H1 (cell line): ENCODE results near the gene STPG1. TPM values are rescaled to one million over a fixed set of nuclear protein-coding genes. Genes with fewer than 3 reads are reported as not detected.

ENCODE experiments used
- CTCF ChIA-PET: fragments of 300-600 bp; sonication (Branson Sonifier 250); formaldehyde crosslinking; loops from one replicate; lab custom pipeline; 2021; ENCODE audit not compliant: partially characterized antibody; lab: Charles Lee
- POLR2A ChIA-PET: fragments of 300-600 bp; sonication (Branson Sonifier 250); formaldehyde crosslinking; loops from one replicate; lab custom pipeline; 2021; ENCODE audit warnings: inconsistent platforms; ENCODE audit not compliant: partially characterized antibody; lab: Charles Lee
- DNase-seq, 2 experiments: peaks; one replicate each; pipeline versions ENCODE4 v3.0.0 to v3.0.0-alpha.2; 2010 to 2022; ENCODE audit warnings: low spot score in 2 of 2, low read depth in 1 of 2, mixed read lengths in 1 of 2
- FAIRE-seq: peaks from 2 replicates; lab custom pipeline; 2011; peaks lifted over from hg19 to GRCh38; lab: Jason Lieb, UNC
- H2AFZ ChIP-seq: 2 replicates; pipeline ENCODE4 v1.8.1; 2012; ENCODE audit warnings: low read length, inconsistent platforms
- H2AK5ac ChIP-seq: 2 replicates; pipeline ENCODE4 v1.6.1; 2013; ENCODE audit warnings: low read depth, low read length
- H2BK120ac ChIP-seq: replicated peaks from 2 replicates; pipeline ENCODE3; 2013; ENCODE audit warnings: low read depth, low read length, inconsistent platforms
- H2BK12ac ChIP-seq: 2 replicates; pipeline ENCODE4 v1.6.1; 2013; ENCODE audit warnings: low read depth, low read length
- H2BK15ac ChIP-seq: 2 replicates; pipeline ENCODE4 v1.6.1; 2013; ENCODE audit warnings: low read length
- H2BK20ac ChIP-seq: 2 replicates; pipeline ENCODE4 v1.6.1; 2013; ENCODE audit warnings: low read length
- H2BK5ac ChIP-seq: 2 replicates; pipeline ENCODE4 v1.6.1; 2013; ENCODE audit warnings: low read depth, low read length
- H3K14ac ChIP-seq: 2 replicates; pipeline ENCODE4 v1.6.1; 2013; ENCODE audit warnings: inconsistent platforms; ENCODE audit not compliant: insufficient read length
- H3K18ac ChIP-seq: 2 replicates; pipeline ENCODE4 v1.6.1; 2013; ENCODE audit warnings: low read length; ENCODE audit errors: extremely low read depth
- H3K23ac ChIP-seq: 2 replicates; pipeline ENCODE4 v1.6.1; 2013; ENCODE audit warnings: inconsistent platforms; ENCODE audit not compliant: insufficient read length
- H3K23me2 ChIP-seq: 2 replicates; pipeline ENCODE4 v1.6.1; 2013; ENCODE audit warnings: low read depth, low read length
- H3K27ac ChIP-seq: 2 replicates; pipeline ENCODE4 v1.6.1; 2011; ENCODE audit warnings: low read depth, low read length, inconsistent platforms
- H3K27me3 ChIP-seq, 4 experiments: replicated peaks in 1 of 4; 1 replicate in 1 of 4; 2 replicates in 3 of 4; pipeline versions ENCODE4 v1.6.1 to v1.8.1; 2011 to 2013; ENCODE audit warnings: low read length in 3 of 4, mild to moderate bottlenecking in 3 of 4, inconsistent platforms in 2 of 4, mixed read lengths in 2 of 4, moderate library complexity in 1 of 4; ENCODE audit not compliant: control insufficient read depth in 3 of 4, insufficient read depth in 3 of 4; ENCODE audit errors: extremely low read depth in 1 of 4
- H3K36me3 ChIP-seq, 4 experiments: 2 replicates each; pipeline versions ENCODE4 v1.6.1 to v1.8.1; 2011 to 2013; ENCODE audit warnings: mild to moderate bottlenecking in 4 of 4, low read length in 3 of 4, moderate library complexity in 2 of 4, control low read depth in 1 of 4, inconsistent platforms in 1 of 4; ENCODE audit not compliant: insufficient read depth in 4 of 4, control insufficient read depth in 2 of 4
- H3K4ac ChIP-seq: replicated peaks from 2 replicates; pipeline ENCODE3; 2013; ENCODE audit warnings: low read length, low read depth, mixed read lengths, inconsistent platforms; ENCODE audit not compliant: insufficient read length
- H3K4me1 ChIP-seq, 4 experiments: replicated peaks in 1 of 4; 1 replicate in 1 of 4; 2 replicates in 3 of 4; pipeline versions ENCODE4 v1.6.1 to v1.8.1; 2011 to 2013; ENCODE audit warnings: low read length in 3 of 4, inconsistent platforms in 2 of 4, mixed read lengths in 1 of 4; ENCODE audit not compliant: insufficient read depth in 4 of 4, control insufficient read depth in 3 of 4
- H3K4me2 ChIP-seq, 2 experiments: 2 replicates each; pipeline versions ENCODE4 v1.6.1 to v1.8.1; 2011 to 2013; ENCODE audit warnings: low read depth in 2 of 2, low read length in 2 of 2, control low read depth in 1 of 2, inconsistent platforms in 1 of 2, mild to moderate bottlenecking in 1 of 2; ENCODE audit not compliant: insufficient read depth in 1 of 2
- H3K4me3 ChIP-seq, 4 experiments: fragments of 200-600, 300-600 bp in 1 of 4; sonication (generic), shearing (Covaris generic), sonication (Bioruptor Twin) in 1 of 4; 2 replicates each; pipeline versions ENCODE4 v1.5.1 to v1.8.1; 2011 to 2016; ENCODE audit warnings: low read length in 4 of 4, low read depth in 3 of 4, control low read depth in 2 of 4, inconsistent platforms in 2 of 4, mild to moderate bottlenecking in 2 of 4, mixed read lengths in 1 of 4, moderate library complexity in 1 of 4; ENCODE audit not compliant: insufficient read depth in 2 of 4; ENCODE audit errors: extremely low read depth in 1 of 4
- H3K56ac ChIP-seq: replicated peaks from 2 replicates; pipeline ENCODE3; 2013; ENCODE audit warnings: low read depth, mild to moderate bottlenecking, mixed read lengths, low read length, inconsistent platforms; ENCODE audit not compliant: insufficient read length
- H3K79me1 ChIP-seq: 2 replicates; pipeline ENCODE4 v1.6.1; 2013; ENCODE audit warnings: low read depth, low read length, control low read depth
- H3K79me2 ChIP-seq, 2 experiments: 2 replicates each; pipeline versions ENCODE4 v1.6.1 to v1.8.1; 2012 to 2013; ENCODE audit warnings: low read length in 2 of 2, mild to moderate bottlenecking in 2 of 2, inconsistent platforms in 1 of 2; ENCODE audit not compliant: insufficient read depth in 2 of 2, control insufficient read depth in 1 of 2
- H3K9ac ChIP-seq, 4 experiments: replicated peaks in 1 of 4; 1 replicate in 1 of 4; 2 replicates in 3 of 4; pipeline versions ENCODE4 v1.6.1 to v1.8.1; 2011 to 2013; ENCODE audit warnings: low read depth in 3 of 4, low read length in 3 of 4, control low read depth in 2 of 4, mild to moderate bottlenecking in 2 of 4, moderate library complexity in 2 of 4, inconsistent platforms in 1 of 4; ENCODE audit errors: extremely low read depth in 1 of 4
- H3K9me3 ChIP-seq, 2 experiments: 2 replicates each; pipeline versions ENCODE4 v1.6.1 to v1.8.1; 2012 to 2013; ENCODE audit warnings: mild to moderate bottlenecking in 2 of 2, moderate library complexity in 2 of 2, control low read depth in 1 of 2, inconsistent platforms in 1 of 2, low read depth in 1 of 2, low read length in 1 of 2, mixed read lengths in 1 of 2; ENCODE audit not compliant: insufficient read depth in 2 of 2
- H4K20me1 ChIP-seq, 2 experiments: replicated peaks in 1 of 2; 2 replicates each; pipeline versions ENCODE3 to v1.8.1; 2011 to 2013; ENCODE audit warnings: inconsistent platforms in 2 of 2, low read length in 2 of 2, mild to moderate bottlenecking in 1 of 2; ENCODE audit not compliant: insufficient read depth in 2 of 2, control insufficient read depth in 1 of 2
- H4K5ac ChIP-seq: 2 replicates; pipeline ENCODE4 v1.6.1; 2013; ENCODE audit warnings: low read length, low read depth, mixed read lengths, inconsistent platforms; ENCODE audit not compliant: insufficient read length
- H4K8ac ChIP-seq: 2 replicates; pipeline ENCODE4 v1.8.0; 2013; ENCODE audit warnings: mild to moderate bottlenecking, moderate library complexity, low read length, inconsistent platforms; ENCODE audit not compliant: insufficient read depth; ENCODE audit errors: extremely low read depth
- H4K91ac ChIP-seq: replicated peaks from 2 replicates; pipeline ENCODE3; 2013; ENCODE audit warnings: low read length, mixed read lengths, inconsistent platforms; ENCODE audit not compliant: insufficient read length
- BACH1 ChIP-seq: IDR thresholded peaks from 2 replicates; pipeline ENCODE4 v1.6.1; 2012; ENCODE audit warnings: low read length, improper control_type of control experiment
- EP300 ChIP-seq, 2 experiments: IDR thresholded peaks; 1 replicate in 1 of 2; 2 replicates in 1 of 2; pipeline ENCODE4 v1.6.1; 2011 to 2012; ENCODE audit warnings: low read depth in 2 of 2, low read length in 2 of 2, mild to moderate bottlenecking in 2 of 2, borderline replicate concordance in 1 of 2, inconsistent platforms in 1 of 2, moderate library complexity in 1 of 2
- GTF2F1 ChIP-seq: IDR thresholded peaks from 2 replicates; pipeline ENCODE4 v1.6.1; 2012; ENCODE audit warnings: low read depth, low read length, improper control_type of control experiment, borderline replicate concordance
- KDM1A ChIP-seq: fragments of 200-600, 300-600 bp; sonication (generic); IDR thresholded peaks from 2 replicates; pipeline ENCODE4 v1.7.1; 2016; ENCODE audit warnings: mild to moderate bottlenecking, low read length, borderline replicate concordance
- NANOG ChIP-seq: IDR thresholded peaks from 2 replicates; pipeline ENCODE4 v1.6.1; 2011; ENCODE audit warnings: low read length, low read depth, mild to moderate bottlenecking, inconsistent platforms; ENCODE audit not compliant: insufficient read depth, poor library complexity, severe bottlenecking
- SAP30 ChIP-seq: fragments of 300-600 bp; sonication (generic); IDR thresholded peaks from 2 replicates; pipeline ENCODE4 v1.7.1; 2012; ENCODE audit warnings: low read length, moderate library complexity, mild to moderate bottlenecking, inconsistent platforms; ENCODE audit not compliant: insufficient read depth, insufficient replicate concordance
- SIN3A ChIP-seq, 2 experiments: IDR thresholded peaks in 1 of 2; conservative IDR thresholded peaks in 1 of 2; 2 replicates each; pipeline ENCODE4 v1.6.1; 2011 to 2012; ENCODE audit warnings: low read length in 2 of 2, improper control_type of control experiment in 1 of 2, low read depth in 1 of 2, mild to moderate bottlenecking in 1 of 2
- TCF12 ChIP-seq: IDR thresholded peaks from 2 replicates; pipeline ENCODE4 v1.6.1; 2011; ENCODE audit warnings: low read depth, mild to moderate bottlenecking, low read length
- TEAD4 ChIP-seq: IDR thresholded peaks from 2 replicates; pipeline ENCODE4 v1.6.1; 2012; ENCODE audit warnings: low read depth, low read length, inconsistent platforms, mixed read lengths
- YY1 ChIP-seq: IDR thresholded peaks from 2 replicates; pipeline ENCODE4 v1.6.1; 2011; ENCODE audit warnings: low read depth, mild to moderate bottlenecking, low read length
- WGBS, 2 experiments: shearing (Covaris generic) in 1 of 2; methylation state at CpG; one replicate each; pipeline versions ENCODE4 v1.1.6 to v1.1.7; 2013 to 2015; ENCODE audit warnings: low lambda C conversion rate in 2 of 2, mixed read lengths in 2 of 2, inconsistent platforms in 1 of 2, low coverage in 1 of 2, missing lambda C conversion rate in 1 of 2; ENCODE audit not compliant: insufficient replicate concordance in 2 of 2, insufficient coverage in 1 of 2, insufficient read length in 1 of 2; ENCODE audit errors: extremely low coverage in 1 of 2, missing lambda C conversion rate in 1 of 2; 5-methylcytosine and 5-hydroxymethylcytosine counted together
- polyA plus RNA-seq, 7 experiments: library from polyadenylated mRNA; depleted of rRNA in 3 of 7; stranded (reverse) in 5 of 7; unstranded in 2 of 7; fragments of >200 nt in 5 of 7; fragments of 200-250 nt in 2 of 7; gene quantifications; 1 replicate in 5 of 7; 2 replicates in 1 of 7; 4 replicates in 1 of 7; pipeline versions ENCODE4 v1.2.1 to v1.2.3, GENCODE V29; 2011 to 2013; ENCODE audit warnings: missing spikeins in 2 of 7, mixed read lengths in 2 of 7
- total RNA-seq: library from RNA; stranded (reverse); fragmentation: NEBNext Ultra II Directional; extraction: Animal tissue kit (Norgen Biotek cat#: 25700); gene quantifications from 2 replicates; pipeline ENCODE4 v1.2.1, GENCODE V29; 2021

STPG1 gene
- total and polyA plus RNA-seq, 2 of the 8 experiments (the other 6 are each of a cell fraction or from before 2014, with no cell fraction given): 10.3 to 11.2 TPM

GRCh38 chr1:24374891-24375786 is 38.4 kb downstream of the STPG1 start:
- H3K56ac ChIP-seq: no peak overlapping the region
- POLR2A ChIA-PET: interaction anchor here (1.2 to 2.0 kb wide), 2 partner anchors 8 to 31 kb away, joined by 3 to 5 read pairs; no protein-coding TSS in a partner anchor
- H3K36me3 ChIP-seq: peaks cover 0 to 5% (median 0%) of the 10 kb centered on the region in 4 experiments; a peak in 2 of 8 replicates
- no peak overlapping the region for H4K5ac ChIP-seq
- no peaks in the 10 kb centered on the region for H3K23me2 ChIP-seq
- no peak overlapping the region for H3K23ac ChIP-seq
- no peak overlapping the region for H3K18ac ChIP-seq
- H3K9me3 ChIP-seq: no peaks in the 10 kb centered on the region
- no peak overlapping the region for H3K14ac ChIP-seq
- no peak overlapping the region for H3K27ac ChIP-seq
- no peak overlapping the region; the same call in none of the 2 replicates for H2BK12ac ChIP-seq
- no peak overlapping the region for H3K4me3 ChIP-seq
- H2AFZ ChIP-seq: no peak overlapping the region
- no peak overlapping the region for H2BK5ac ChIP-seq
- no peak overlapping the region for H4K91ac ChIP-seq
- no peak overlapping the region for H4K8ac ChIP-seq
- no peaks in the 10 kb centered on the region for H3K79me1 ChIP-seq
- peak in 1 of 2 experiments; percentile 41 for DNase-seq
- no peaks in the 10 kb centered on the region for H4K20me1 ChIP-seq
- H2AK5ac ChIP-seq: no peak overlapping the region; the same call in 1 of the 2 replicates
- H3K4me1 ChIP-seq: peaks cover 0 to 13% (median 6%) of the 10 kb centered on the region in 4 experiments; a peak in 3 of 7 replicates
- no peak overlapping the region for H3K9ac ChIP-seq
- WGBS, 2 experiments: 69% methylated on average over 13 of the region's 13 CpGs; no CpG with 5 or more reads in 1 of the 2 experiments
- no peak overlapping the region for H3K4ac ChIP-seq
- CTCF ChIA-PET: interaction anchor here (0.8 to 5.5 kb wide), 5 partner anchors 10 to 174 kb away, joined by 5 to 51 read pairs (median 7); no protein-coding TSS in a partner anchor
- H3K27me3 ChIP-seq: no peaks in the 10 kb centered on the region
- peak overlapping the region; percentile 10 to 11; a peak in 2 of 4 replicates for H3K4me2 ChIP-seq
- peak; percentile 95 for FAIRE-seq
- H2BK120ac ChIP-seq: peak overlapping the region; percentile 65
- H3K79me2 ChIP-seq: no peaks in the 10 kb centered on the region
- H2BK20ac ChIP-seq: no peak overlapping the region
- H2BK15ac ChIP-seq: no peak overlapping the region
- TF ChIP-seq EP300 (IDR thresholded peaks at IDR 0.05; ENCODE audit: borderline replicate concordance in 1 of 2, low read depth in 2 of 2, low read length in 2 of 2): 0 out of 3 replicates have a peak, but pooled peaks of 1 of the 2 experiments have one; percentile 68
- TF ChIP-seq SIN3A (conservative IDR thresholded peaks at IDR 0.05 in 1 of 2, IDR thresholded peaks at IDR 0.05 in 1 of 2; ENCODE audit: low read depth in 1 of 2, low read length in 2 of 2): peak in 1 of 2 experiments; percentile 42; a peak in 1 of 4 replicates
- no peak for TF ChIP-seq KDM1A
- no peak for TF ChIP-seq GTF2F1
- TF ChIP-seq YY1: no peak
- peak; percentile 95 for TF ChIP-seq TCF12
- no peak for TF ChIP-seq SAP30
- peak; percentile 58 for TF ChIP-seq NANOG
- no peak for TF ChIP-seq BACH1
- no peak for TF ChIP-seq TEAD4
